ENCODE measurements around the gene KCNH4. TPM values are rescaled to one million over a fixed set of nuclear protein-coding genes. Genes with fewer than 3 reads are reported as not detected.

The KCNH4 gene
- polyA plus RNA-seq, 1 donor from 2014 or later, result 0.56 TPM

DNA sequence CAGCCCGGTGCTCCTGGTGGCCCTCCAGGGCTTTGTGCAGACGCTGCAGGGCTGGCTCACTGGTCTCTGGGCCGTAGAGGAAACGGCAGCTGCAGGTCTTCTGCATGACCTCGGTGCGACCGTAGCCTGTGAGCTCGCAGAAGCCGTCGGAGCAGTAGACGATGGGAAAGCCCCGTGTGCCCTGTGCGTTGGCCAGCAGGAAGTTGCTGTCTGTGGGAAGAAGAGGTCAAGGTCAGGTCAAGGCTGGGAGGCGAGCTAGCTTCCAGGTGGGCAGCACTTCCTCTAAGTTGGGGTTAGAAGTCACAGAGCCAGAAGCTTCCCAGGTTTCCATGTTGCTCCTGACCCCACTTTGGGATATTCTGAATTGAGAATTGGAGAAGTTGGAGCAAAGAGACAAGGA is 2.1 kb downstream of the KCNH4 start:
- H3F3A ChIP-seq (ENCODE audit: insufficient read depth, low read length, poor library complexity, severe bottlenecking), result no peaks in the 10 kb centered on the region
- TF ChIP-seq TAF1 (IDR thresholded peaks at IDR 0.05; ENCODE audit: low read depth) (no peak), EZH2 (IDR thresholded peaks at IDR 0.05; ENCODE audit: borderline replicate concordance, insufficient read depth, low read length, poor library complexity, severe bottlenecking) (no peak)
- TF ChIP-seq, protein P1, sequence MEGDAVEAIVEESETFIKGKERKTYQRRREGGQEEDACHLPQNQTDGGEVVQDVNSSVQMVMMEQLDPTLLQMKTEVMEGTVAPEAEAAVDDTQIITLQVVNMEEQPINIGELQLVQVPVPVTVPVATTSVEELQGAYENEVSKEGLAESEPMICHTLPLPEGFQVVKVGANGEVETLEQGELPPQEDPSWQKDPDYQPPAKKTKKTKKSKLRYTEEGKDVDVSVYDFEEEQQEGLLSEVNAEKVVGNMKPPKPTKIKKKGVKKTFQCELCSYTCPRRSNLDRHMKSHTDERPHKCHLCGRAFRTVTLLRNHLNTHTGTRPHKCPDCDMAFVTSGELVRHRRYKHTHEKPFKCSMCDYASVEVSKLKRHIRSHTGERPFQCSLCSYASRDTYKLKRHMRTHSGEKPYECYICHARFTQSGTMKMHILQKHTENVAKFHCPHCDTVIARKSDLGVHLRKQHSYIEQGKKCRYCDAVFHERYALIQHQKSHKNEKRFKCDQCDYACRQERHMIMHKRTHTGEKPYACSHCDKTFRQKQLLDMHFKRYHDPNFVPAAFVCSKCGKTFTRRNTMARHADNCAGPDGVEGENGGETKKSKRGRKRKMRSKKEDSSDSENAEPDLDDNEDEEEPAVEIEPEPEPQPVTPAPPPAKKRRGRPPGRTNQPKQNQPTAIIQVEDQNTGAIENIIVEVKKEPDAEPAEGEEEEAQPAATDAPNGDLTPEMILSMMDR (IDR thresholded peaks at IDR 0.05; ENCODE audit: poor library complexity, severe bottlenecking), result no peak
- no peaks in the 10 kb centered on the region for H3K9me3 ChIP-seq (ENCODE audit: low read length)
- H4K20me1 ChIP-seq (ENCODE audit: insufficient read depth), result no peaks in the 10 kb centered on the region
- H2AFZ ChIP-seq (ENCODE audit: low read depth, low read length), result no peak overlapping the region
- no peaks in the 10 kb centered on the region for H3K9me2 ChIP-seq (ENCODE audit: insufficient read depth, low read length)
- no peak overlapping the region for H3K4me2 ChIP-seq (ENCODE audit: low read length)
- H3K4me3 ChIP-seq (ENCODE audit: low read length), result no peak overlapping the region
- no peaks in the 10 kb centered on the region for H3K36me3 ChIP-seq (ENCODE audit: insufficient read depth, low read length)
- no peaks in the 10 kb centered on the region for H3K79me2 ChIP-seq (replicated peaks; ENCODE audit: insufficient read depth, low read length)
- H3K27ac ChIP-seq (ENCODE audit: low read length), result no peak overlapping the region
- H3K27me3 ChIP-seq (ENCODE audit: insufficient read depth, low read depth, low read length), result peaks cover 55% of the 10 kb centered on the region
- H3K9ac ChIP-seq (ENCODE audit: low read length), result no peak overlapping the region

DNA sequence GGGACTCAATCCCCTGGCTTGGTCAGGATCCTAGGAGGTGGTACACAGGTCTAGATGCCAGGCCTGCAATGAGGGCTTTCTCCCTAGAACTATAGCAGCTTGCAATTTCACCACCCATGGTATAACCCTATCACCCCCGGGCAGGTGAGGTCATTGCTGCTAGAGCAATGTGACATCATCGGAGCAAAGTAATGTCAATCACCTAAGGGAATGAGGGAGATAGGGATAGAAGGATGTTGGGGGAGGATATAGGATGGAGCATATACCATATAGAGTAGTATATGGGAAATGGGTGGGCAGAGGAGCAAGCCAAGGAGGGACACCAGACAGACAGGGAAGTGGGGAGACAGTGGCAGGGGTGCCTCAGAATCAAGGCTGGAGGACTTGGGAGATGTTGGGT is 3.3 kb downstream of the KCNH4 start:
- Histone ChIP-seq H3K9ac (ENCODE audit: low read length) (no peak overlapping the region), H4K20me1 (ENCODE audit: insufficient read depth) (no peaks in the 10 kb centered on the region), H3K9me2 (ENCODE audit: insufficient read depth, low read length) (no peaks in the 10 kb centered on the region), H3K4me3 (ENCODE audit: low read length) (no peak overlapping the region), H3K4me2 (ENCODE audit: low read length) (no peak overlapping the region), H3K27me3 (ENCODE audit: insufficient read depth, low read depth, low read length) (peaks cover 44% of the 10 kb centered on the region), H3K79me2 (replicated peaks; ENCODE audit: insufficient read depth, low read length) (no peaks in the 10 kb centered on the region), H3K9me3 (ENCODE audit: low read length) (no peaks in the 10 kb centered on the region), H2AFZ (ENCODE audit: low read depth, low read length) (no peak overlapping the region), H3F3A (ENCODE audit: insufficient read depth, low read length, poor library complexity, severe bottlenecking) (no peaks in the 10 kb centered on the region), H3K36me3 (ENCODE audit: insufficient read depth, low read length) (no peaks in the 10 kb centered on the region), H3K27ac (ENCODE audit: low read length) (no peak overlapping the region)
- TF ChIP-seq MXI1 (conservative IDR thresholded peaks at IDR 0.05; ENCODE audit: poor library complexity, severe bottlenecking) (no peak), TAF1 (IDR thresholded peaks at IDR 0.05; ENCODE audit: low read depth) (no peak), POLR2AphosphoS5 (IDR thresholded peaks at IDR 0.05) (no peak), SMC3 (conservative IDR thresholded peaks at IDR 0.05; ENCODE audit: poor library complexity) (no peak), EZH2 (IDR thresholded peaks at IDR 0.05; ENCODE audit: borderline replicate concordance, insufficient read depth, low read length, poor library complexity, severe bottlenecking) (no peak), EP300 (conservative IDR thresholded peaks at IDR 0.05; ENCODE audit: poor library complexity, severe bottlenecking) (no peak), RAD21 (conservative IDR thresholded peaks at IDR 0.05) (no peak)
- TF ChIP-seq, protein P1 (IDR thresholded peaks at IDR 0.05; ENCODE audit: poor library complexity, severe bottlenecking), result no peak
- TF ChIP-seq, protein P2, sequence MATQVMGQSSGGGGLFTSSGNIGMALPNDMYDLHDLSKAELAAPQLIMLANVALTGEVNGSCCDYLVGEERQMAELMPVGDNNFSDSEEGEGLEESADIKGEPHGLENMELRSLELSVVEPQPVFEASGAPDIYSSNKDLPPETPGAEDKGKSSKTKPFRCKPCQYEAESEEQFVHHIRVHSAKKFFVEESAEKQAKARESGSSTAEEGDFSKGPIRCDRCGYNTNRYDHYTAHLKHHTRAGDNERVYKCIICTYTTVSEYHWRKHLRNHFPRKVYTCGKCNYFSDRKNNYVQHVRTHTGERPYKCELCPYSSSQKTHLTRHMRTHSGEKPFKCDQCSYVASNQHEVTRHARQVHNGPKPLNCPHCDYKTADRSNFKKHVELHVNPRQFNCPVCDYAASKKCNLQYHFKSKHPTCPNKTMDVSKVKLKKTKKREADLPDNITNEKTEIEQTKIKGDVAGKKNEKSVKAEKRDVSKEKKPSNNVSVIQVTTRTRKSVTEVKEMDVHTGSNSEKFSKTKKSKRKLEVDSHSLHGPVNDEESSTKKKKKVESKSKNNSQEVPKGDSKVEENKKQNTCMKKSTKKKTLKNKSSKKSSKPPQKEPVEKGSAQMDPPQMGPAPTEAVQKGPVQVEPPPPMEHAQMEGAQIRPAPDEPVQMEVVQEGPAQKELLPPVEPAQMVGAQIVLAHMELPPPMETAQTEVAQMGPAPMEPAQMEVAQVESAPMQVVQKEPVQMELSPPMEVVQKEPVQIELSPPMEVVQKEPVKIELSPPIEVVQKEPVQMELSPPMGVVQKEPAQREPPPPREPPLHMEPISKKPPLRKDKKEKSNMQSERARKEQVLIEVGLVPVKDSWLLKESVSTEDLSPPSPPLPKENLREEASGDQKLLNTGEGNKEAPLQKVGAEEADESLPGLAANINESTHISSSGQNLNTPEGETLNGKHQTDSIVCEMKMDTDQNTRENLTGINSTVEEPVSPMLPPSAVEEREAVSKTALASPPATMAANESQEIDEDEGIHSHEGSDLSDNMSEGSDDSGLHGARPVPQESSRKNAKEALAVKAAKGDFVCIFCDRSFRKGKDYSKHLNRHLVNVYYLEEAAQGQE (IDR thresholded peaks at IDR 0.05; ENCODE audit: borderline replicate concordance), result no peak

Measured in neural cell (in vitro differentiated cells).